ENCODE measurements around the gene ITPK1.

DNA sequence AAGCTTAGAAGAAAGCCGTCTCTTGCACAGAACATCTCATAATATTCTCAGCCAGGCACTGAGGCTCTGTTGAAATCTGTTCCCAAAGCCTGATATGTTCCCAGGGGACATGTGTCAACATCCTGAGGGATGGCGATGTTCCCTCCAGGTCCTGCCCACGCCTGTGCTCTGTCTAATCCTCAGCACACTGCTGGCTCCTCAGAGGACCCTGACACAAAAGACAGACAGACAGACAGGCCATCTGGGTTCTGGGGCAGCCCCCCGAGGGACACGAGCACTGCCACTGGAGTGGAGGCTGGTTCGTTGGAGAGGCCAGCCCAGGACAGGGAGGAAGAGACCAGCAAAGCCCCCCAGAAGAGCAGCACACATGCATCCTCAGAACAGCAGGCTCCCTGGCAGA is 165.0 kb downstream of the ITPK1 start:
- TF ChIP-seq, protein P1, sequence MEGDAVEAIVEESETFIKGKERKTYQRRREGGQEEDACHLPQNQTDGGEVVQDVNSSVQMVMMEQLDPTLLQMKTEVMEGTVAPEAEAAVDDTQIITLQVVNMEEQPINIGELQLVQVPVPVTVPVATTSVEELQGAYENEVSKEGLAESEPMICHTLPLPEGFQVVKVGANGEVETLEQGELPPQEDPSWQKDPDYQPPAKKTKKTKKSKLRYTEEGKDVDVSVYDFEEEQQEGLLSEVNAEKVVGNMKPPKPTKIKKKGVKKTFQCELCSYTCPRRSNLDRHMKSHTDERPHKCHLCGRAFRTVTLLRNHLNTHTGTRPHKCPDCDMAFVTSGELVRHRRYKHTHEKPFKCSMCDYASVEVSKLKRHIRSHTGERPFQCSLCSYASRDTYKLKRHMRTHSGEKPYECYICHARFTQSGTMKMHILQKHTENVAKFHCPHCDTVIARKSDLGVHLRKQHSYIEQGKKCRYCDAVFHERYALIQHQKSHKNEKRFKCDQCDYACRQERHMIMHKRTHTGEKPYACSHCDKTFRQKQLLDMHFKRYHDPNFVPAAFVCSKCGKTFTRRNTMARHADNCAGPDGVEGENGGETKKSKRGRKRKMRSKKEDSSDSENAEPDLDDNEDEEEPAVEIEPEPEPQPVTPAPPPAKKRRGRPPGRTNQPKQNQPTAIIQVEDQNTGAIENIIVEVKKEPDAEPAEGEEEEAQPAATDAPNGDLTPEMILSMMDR (IDR thresholded peaks at IDR 0.05; ENCODE audit: extremely low read depth in 1 of 2, insufficient read depth in 1 of 2, low read depth in 1 of 2, low read length in 2 of 2) = no peak
- TF ChIP-seq POLR2A (IDR thresholded peaks at IDR 0.05; ENCODE audit: low read depth, low read length) (no peak), JUN (IDR thresholded peaks at IDR 0.05; ENCODE audit: borderline replicate concordance, insufficient read depth, insufficient read length, low read depth) (no peak), EZH2 (IDR thresholded peaks at IDR 0.05; ENCODE audit: borderline replicate concordance, low read depth, low read length, severe bottlenecking) (no peak)
